IMR-90 (cell line): ENCODE data around the gene SDF2L1. TPM values are rescaled to one million over a fixed set of nuclear protein-coding genes. Genes with fewer than 3 reads are reported as not detected.

ENCODE experiments used
- ATAC-seq: fragments of 200-7000 bp; cut with Tn5 transposase; 2 replicates; pipeline ENCODE4 v1.9.1; 2020; ENCODE audit warnings: low read depth, mild to moderate bottlenecking, moderate library complexity
- BruUV-seq: library from RNA; stranded (reverse); fragments of 400-500 nt; replicated peaks from 2 replicates; lab custom pipeline; 2021; lab: Mats Ljungman, UMichigan
- CTCF ChIA-PET: fragments of 300-600 bp; formaldehyde crosslinking; extraction: SDS; loops from one replicate; lab custom pipeline; 2021; ENCODE audit warnings: antibody characterized with exemption; lab: Yijun Ruan, JAX
- POLR2A ChIA-PET: fragments of 300-600 bp; sonication (Branson Sonifier 250); formaldehyde crosslinking; loops from one replicate; lab custom pipeline; 2022; ENCODE audit warnings: antibody characterized with exemption; ENCODE audit not compliant: unreplicated experiment; lab: Charles Lee
- DNase-seq: peaks from one replicate; pipeline ENCODE4 v3.0.0; 2013
- H2AFZ ChIP-seq: replicated peaks from 2 replicates; pipeline ENCODE3; 2013; ENCODE audit warnings: low read length, mild to moderate bottlenecking; ENCODE audit not compliant: poor library complexity
- H2AK5ac ChIP-seq: 2 replicates; pipeline ENCODE4 v1.6.1; 2013; ENCODE audit warnings: low read depth, low read length, inconsistent platforms
- H2AK9ac ChIP-seq: replicated peaks from 2 replicates; pipeline ENCODE3; 2013; ENCODE audit warnings: mild to moderate bottlenecking, low read depth, low read length, moderate library complexity; ENCODE audit not compliant: poor library complexity
- H2BK120ac ChIP-seq: 2 replicates; pipeline ENCODE4 v1.6.1; 2013; ENCODE audit warnings: low read depth, low read length, inconsistent platforms
- H2BK15ac ChIP-seq: 3 replicates; pipeline ENCODE4 v1.6.1; 2013; ENCODE audit warnings: low read depth, low read length, inconsistent platforms
- H2BK20ac ChIP-seq: 2 replicates; pipeline ENCODE4 v1.6.1; 2013; ENCODE audit warnings: low read depth, mild to moderate bottlenecking, inconsistent platforms, low read length, moderate library complexity
- H2BK5ac ChIP-seq: 2 replicates; pipeline ENCODE4 v1.6.1; 2013; ENCODE audit warnings: mild to moderate bottlenecking, low read depth, low read length, inconsistent platforms; ENCODE audit not compliant: poor library complexity, severe bottlenecking
- H3K14ac ChIP-seq: replicated peaks from 2 replicates; pipeline ENCODE4 v1.6.1; 2013; ENCODE audit warnings: low read depth, low read length, inconsistent platforms
- H3K18ac ChIP-seq: 2 replicates; pipeline ENCODE4 v1.6.1; 2013; ENCODE audit warnings: low read depth, low read length, control low read depth
- H3K23ac ChIP-seq: 2 replicates; pipeline ENCODE4 v1.6.1; 2013; ENCODE audit warnings: low read depth, low read length, inconsistent platforms
- H3K27ac ChIP-seq: 2 replicates; pipeline ENCODE4 v1.5.1; 2013; ENCODE audit warnings: mild to moderate bottlenecking, control low read depth, low read length; ENCODE audit not compliant: insufficient read depth
- H3K27me3 ChIP-seq: 2 replicates; pipeline ENCODE4 v1.6.1; 2013; ENCODE audit warnings: low read length; ENCODE audit not compliant: control insufficient read depth, insufficient read depth
- H3K36me3 ChIP-seq: 2 replicates; pipeline ENCODE4 v1.6.1; 2013; ENCODE audit warnings: low read length, mixed read lengths; ENCODE audit not compliant: control insufficient read depth, insufficient read depth
- H3K4ac ChIP-seq: 2 replicates; pipeline ENCODE4 v1.6.1; 2013; ENCODE audit warnings: low read depth, low read length, inconsistent platforms
- H3K4me1 ChIP-seq: 2 replicates; pipeline ENCODE4 v1.6.1; 2013; ENCODE audit warnings: low read length, mixed read lengths; ENCODE audit not compliant: control insufficient read depth, insufficient read depth
- H3K4me2 ChIP-seq: 2 replicates; pipeline ENCODE4 v1.6.1; 2013; ENCODE audit warnings: low read depth, mild to moderate bottlenecking, control low read depth, low read length, moderate library complexity
- H3K4me3 ChIP-seq: 2 replicates; pipeline ENCODE4 v1.5.1; 2013; ENCODE audit warnings: low read depth, mild to moderate bottlenecking, control low read depth, low read length, moderate library complexity; ENCODE audit not compliant: insufficient read depth
- H3K56ac ChIP-seq: 2 replicates; pipeline ENCODE4 v1.6.1; 2013; ENCODE audit warnings: low read length, inconsistent platforms; ENCODE audit not compliant: insufficient read depth; ENCODE audit errors: extremely low read depth
- H3K79me1 ChIP-seq, 2 experiments: 2 replicates each; pipeline ENCODE4 v1.6.1; 2013; ENCODE audit warnings: low read length in 2 of 2, inconsistent platforms in 1 of 2, low read depth in 1 of 2
- H3K9ac ChIP-seq: 2 replicates; pipeline ENCODE4 v1.6.1; 2013; ENCODE audit warnings: low read depth, low read length, control low read depth
- H3K9me1 ChIP-seq: 2 replicates; pipeline ENCODE4 v1.6.1; 2013; ENCODE audit warnings: low read length, inconsistent platforms; ENCODE audit not compliant: insufficient read depth
- H3K9me3 ChIP-seq: 2 replicates; pipeline ENCODE4 v1.6.1; 2013; ENCODE audit warnings: low read length; ENCODE audit not compliant: control insufficient read depth, insufficient read depth
- H4K20me1 ChIP-seq: 2 replicates; pipeline ENCODE4 v1.6.1; 2013; ENCODE audit warnings: low read length, inconsistent platforms; ENCODE audit not compliant: insufficient read depth
- H4K5ac ChIP-seq: 2 replicates; pipeline ENCODE4 v1.6.1; 2013; ENCODE audit warnings: mild to moderate bottlenecking, low read depth, low read length, control low read depth
- H4K8ac ChIP-seq, 2 experiments: 2 replicates each; pipeline ENCODE4 v1.6.1; 2013; ENCODE audit warnings: low read depth in 2 of 2, low read length in 2 of 2, control low read depth in 1 of 2, inconsistent platforms in 1 of 2
- H4K91ac ChIP-seq: 2 replicates; pipeline ENCODE4 v1.6.1; 2013; ENCODE audit warnings: low read depth, low read length, inconsistent platforms; ENCODE audit not compliant: insufficient read depth
- BHLHE40 ChIP-seq: fragments of 150-350 bp; IDR thresholded peaks from 2 replicates; pipeline ENCODE4 v1.6.1; 2016; ENCODE audit warnings: mild to moderate bottlenecking, low read depth, low read length
- CEBPB ChIP-seq: IDR thresholded peaks from 2 replicates; pipeline ENCODE4 v1.6.1; 2012; ENCODE audit warnings: low read depth, low read length, improper control_type of control experiment
- CHD1 ChIP-seq: IDR thresholded peaks from 2 replicates; pipeline ENCODE4 v1.6.1; 2012; ENCODE audit warnings: low read depth, low read length, improper control_type of control experiment
- CTCF ChIP-seq: conservative IDR thresholded peaks from 2 replicates; pipeline ENCODE4 v1.5.1; 2012; ENCODE audit warnings: mild to moderate bottlenecking, low read depth, low read length, improper control_type of control experiment
- ELK1 ChIP-seq: fragments of 150-350 bp; IDR thresholded peaks from 2 replicates; pipeline ENCODE4 v1.6.1; 2016; ENCODE audit warnings: low read depth, mild to moderate bottlenecking, low read length, moderate library complexity, borderline replicate concordance
- FOS ChIP-seq: fragments of 150-350 bp; IDR thresholded peaks from 2 replicates; pipeline ENCODE4 v1.6.1; 2016; ENCODE audit warnings: low read depth, low read length
- MAZ ChIP-seq: IDR thresholded peaks from 2 replicates; pipeline ENCODE4 v1.6.1; 2012; ENCODE audit warnings: low read depth, mild to moderate bottlenecking, low read length, improper control_type of control experiment, moderate library complexity, borderline replicate concordance
- MXI1 ChIP-seq: IDR thresholded peaks from 2 replicates; pipeline ENCODE4 v1.6.1; 2012; ENCODE audit warnings: low read depth, mild to moderate bottlenecking, low read length, moderate library complexity, borderline replicate concordance
- NFE2L2 ChIP-seq: fragments of 150-350 bp; IDR thresholded peaks from 2 replicates; pipeline ENCODE4 v1.6.1; 2016; ENCODE audit warnings: low read depth, mild to moderate bottlenecking, low read length
- POLR2A ChIP-seq: IDR thresholded peaks from 2 replicates; pipeline ENCODE4 v1.6.1; 2012; ENCODE audit warnings: mild to moderate bottlenecking, low read depth, low read length
- RAD21 ChIP-seq: IDR thresholded peaks from 2 replicates; pipeline ENCODE4 v1.6.1; 2012; ENCODE audit warnings: low read length, improper control_type of control experiment
- RCOR1 ChIP-seq: IDR thresholded peaks from 2 replicates; pipeline ENCODE4 v1.6.1; 2012; ENCODE audit warnings: mild to moderate bottlenecking, low read length, improper control_type of control experiment; ENCODE audit not compliant: insufficient replicate concordance
- SMC3 ChIP-seq: fragments of 150-350 bp; IDR thresholded peaks from 2 replicates; pipeline ENCODE4 v1.6.1; 2016; ENCODE audit warnings: low read depth, mild to moderate bottlenecking, antibody characterized with exemption, low read length, moderate library complexity
- USF2 ChIP-seq: fragments of 150-350 bp; IDR thresholded peaks from 2 replicates; pipeline ENCODE4 v1.6.1; 2017; ENCODE audit warnings: mild to moderate bottlenecking, antibody characterized with exemption, low read length, low read depth
- WGBS, 2 experiments: methylation state at CpG; one replicate each; pipeline versions ENCODE4 v1.1.5 to v1.1.7; 2013; ENCODE audit warnings: missing lambda C conversion rate in 2 of 2; ENCODE audit not compliant: insufficient read length in 1 of 2; ENCODE audit errors: extremely low coverage in 2 of 2; 5-methylcytosine and 5-hydroxymethylcytosine counted together
- dilution Hi-C: fragments of 300-500 bp; cut with HindIII; formaldehyde crosslinking; loops from one replicate; pipeline ENCODE4 v1.14.3; 2018; ENCODE audit warnings: low sequenced_read_pairs; ENCODE audit not compliant: unreplicated experiment
- in situ Hi-C: fragments of 300-500 bp; cut with MboI; formaldehyde crosslinking; loops from 3 replicates; pipeline ENCODE4 v1.14.3; 2019; ENCODE audit warnings: low sequenced_read_pairs, inconsistent platforms, mixed read lengths
- intact Hi-C: fragments of 100-400 bp; cut with micrococcal nuclease; formaldehyde crosslinking; loops from 2 replicates; pipeline ENCODE4 v1.10.0; 2022
- polyA plus RNA-seq, 3 experiments: library from polyadenylated mRNA; depleted of rRNA; stranded (reverse); fragments of >200 nt; gene quantifications; 2 replicates each; pipeline ENCODE4 v1.2.3, GENCODE V29; 2012; ENCODE audit warnings: low replicate concordance in 1 of 3
- total RNA-seq: library from RNA; depleted of rRNA; stranded (reverse); fragments of >200 nt; gene quantifications from 2 replicates; pipeline ENCODE4 v1.2.3, GENCODE V29; 2012

Gene SDF2L1
- total and polyA plus RNA-seq, 2 of the 4 experiments (the other 2 are of a cell fraction) = 18.8 to 51.1 TPM

GRCh38 chr22:21632237-21632895 is 9.7 kb upstream of the SDF2L1 start, which contains the start of gene CCDC116:
Gene CCDC116, plus strand, starts transcription at chr22:21632760. Its CDS starts 422 bp downstream, at chr22:21633182.
- CTCF ChIA-PET = no interaction called here
- in situ Hi-C loops (no loop called here), intact Hi-C loops (no loop called here), dilution Hi-C loops (no loop called here)
- Histone ChIP-seq H3K14ac (no peak within 1 kb of the TSS), H3K9ac (no peak within 1 kb of the TSS), H3K9me1 (no peaks in the 10 kb centered on the region), H2BK20ac (no peak within 1 kb of the TSS), H3K36me3 (peaks cover 2% of the 10 kb centered on the region; the same call in 1 of the 2 replicates), H4K8ac (no peak within 1 kb of the TSS), H3K23ac (no peak within 1 kb of the TSS), H2BK15ac (no peak within 1 kb of the TSS), H4K5ac (no peak within 1 kb of the TSS), H3K27ac (no peak within 1 kb of the TSS), H3K18ac (no peak within 1 kb of the TSS), H2AK9ac (no peak within 1 kb of the TSS), H2AK5ac (no peak within 1 kb of the TSS), H3K27me3 (no peaks in the 10 kb centered on the region), H3K4me1 (peaks cover 4% of the 10 kb centered on the region), H4K91ac (no peak within 1 kb of the TSS), H3K4me3 (no peak within 1 kb of the TSS), H4K20me1 (peaks cover 4% of the 10 kb centered on the region; the same call in 1 of the 2 replicates), H3K4ac (no peak within 1 kb of the TSS), H2BK120ac (no peak within 1 kb of the TSS), H3K56ac (no peak within 1 kb of the TSS), H3K9me3 (no peaks in the 10 kb centered on the region), H2AFZ (no peak within 1 kb of the TSS), H3K4me2 (no peak within 1 kb of the TSS), H3K79me1 (peaks cover 10 to 21% of the 10 kb centered on the region in 2 experiments; a peak in 3 of 4 replicates), H2BK5ac (no peak within 1 kb of the TSS)
- 87% methylated on average over 14 of the region's 27 CpGs; no CpG with 5 or more reads in 1 of the 2 experiments for WGBS, 2 experiments
- TF ChIP-seq MAZ (no peak), RCOR1 (no peak), NFE2L2 (no peak), RAD21 (no peak), MXI1 (no peak), SMC3 (no peak), USF2 (no peak), CEBPB (no peak), POLR2A (no peak), BHLHE40 (no peak), FOS (no peak), ELK1 (no peak), CTCF (no peak), CHD1 (no peak)
- ATAC-seq = no peak
- BruUV-seq = no TSS peak
- POLR2A ChIA-PET = no interaction called here
- no peak for DNase-seq
